ENCODE results near the gene CARS2. TPM values are rescaled to one million over a fixed set of nuclear protein-coding genes. Genes with fewer than 3 reads are reported as not detected.

Gene CARS2
- total and polyA plus RNA-seq, 3 donors from 2014 or later = 60.4 to 116 (median 100) TPM

DNA sequence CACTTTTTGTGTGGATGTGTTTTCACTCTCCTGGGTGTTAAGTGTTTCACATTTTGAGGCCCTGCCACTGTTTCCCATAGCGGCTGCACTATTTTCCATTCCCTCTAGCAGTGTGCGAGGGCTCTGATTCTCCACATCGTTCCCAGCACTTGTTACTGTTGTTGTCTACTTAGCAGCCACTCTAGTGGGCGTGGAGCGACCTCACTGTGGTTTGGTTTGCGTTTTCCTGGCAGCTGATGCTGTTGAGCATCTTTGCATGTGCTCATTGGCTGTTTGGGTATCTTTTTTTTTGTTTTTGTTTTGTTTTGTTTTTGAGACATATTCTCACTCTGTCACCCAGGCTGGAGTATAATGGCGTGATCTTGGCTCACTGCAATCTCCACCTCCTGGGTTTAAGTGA, 76.2 kb downstream of the CARS2 start:
- Histone ChIP-seq H3K27ac (no peak overlapping the region), H3K9me3 (no peaks in the 10 kb centered on the region), H3K36me3 (ENCODE audit: low read depth, missing control alignments) (no peaks in the 10 kb centered on the region), H3K27me3 (no peaks in the 10 kb centered on the region), H3K4me1 (peaks cover 14% of the 10 kb centered on the region), H3K4me3 (no peak overlapping the region)
- no peak for TF ChIP-seq POLR2A (IDR thresholded peaks at IDR 0.05)
- DNase-seq = no peak
- 74 to 78% methylated on average over 7 of the region's 7 CpGs for WGBS, 2 donors
- intact Hi-C loops (cut with DNase I; ENCODE audit: low total_unique reads) = no loop called here

GRCh38 chr13:110628952-110629701, 76.8 kb downstream of the CARS2 start:
- Histone ChIP-seq H3K9me3 (no peaks in the 10 kb centered on the region), H3K27me3 (no peaks in the 10 kb centered on the region), H3K4me1 (peaks cover 14% of the 10 kb centered on the region), H3K36me3 (ENCODE audit: low read depth, missing control alignments) (no peaks in the 10 kb centered on the region), H3K4me3 (no peak overlapping the region), H3K27ac (no peak overlapping the region)
- no peak for DNase-seq
- WGBS, 2 donors = 81 to 82% methylated on average over 19 of the region's 19 CpGs
- intact Hi-C loops (cut with DNase I; ENCODE audit: low total_unique reads) = no loop called here
- no peak for TF ChIP-seq CTCF (IDR thresholded peaks at IDR 0.05)
- TF ChIP-seq POLR2A (IDR thresholded peaks at IDR 0.05) = no peak

DNA sequence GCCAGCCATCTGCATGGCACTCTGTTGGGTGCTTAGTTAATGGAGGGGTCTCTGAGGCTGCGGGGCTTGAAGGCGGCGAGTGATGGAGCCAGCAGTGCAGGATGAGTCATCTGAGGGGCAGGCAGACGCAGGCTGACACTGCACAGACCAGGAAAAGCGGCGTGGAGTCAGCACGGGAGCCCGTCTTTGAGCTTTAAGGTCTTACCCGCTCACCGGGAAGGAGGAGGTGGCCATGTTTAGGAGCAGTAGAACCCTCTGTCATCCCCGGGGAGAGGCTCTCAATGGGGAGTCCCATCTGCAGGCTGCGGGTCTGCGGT, 77.5 kb downstream of the CARS2 start:
- H3K27me3 ChIP-seq = no peaks in the 10 kb centered on the region
- no peak overlapping the region for H3K27ac ChIP-seq
- peaks cover 14% of the 10 kb centered on the region for H3K4me1 ChIP-seq
- H3K4me3 ChIP-seq = no peak overlapping the region
- TF ChIP-seq POLR2A (IDR thresholded peaks at IDR 0.05) = no peak
- no peak for TF ChIP-seq CTCF (IDR thresholded peaks at IDR 0.05)
- no peaks in the 10 kb centered on the region for H3K9me3 ChIP-seq
- H3K36me3 ChIP-seq (ENCODE audit: low read depth, missing control alignments) = no peaks in the 10 kb centered on the region
- intact Hi-C loops (cut with DNase I; ENCODE audit: low total_unique reads) = no loop called here
- WGBS, 2 donors = 75 to 79% methylated on average over 13 of the region's 13 CpGs
- no peak for DNase-seq

- DNase-seq = no peak
- H3K27me3 ChIP-seq = no peaks in the 10 kb centered on the region
- H3K36me3 ChIP-seq (ENCODE audit: low read depth, missing control alignments) = no peaks in the 10 kb centered on the region
- intact Hi-C loops (cut with DNase I; ENCODE audit: low total_unique reads) = no loop called here
- H3K27ac ChIP-seq = no peak overlapping the region
- H3K9me3 ChIP-seq = no peaks in the 10 kb centered on the region
- no peak overlapping the region for H3K4me3 ChIP-seq
- 75 to 76% methylated on average over 10 to 12 of the region's 12 CpGs for WGBS, 2 donors
- TF ChIP-seq CTCF (IDR thresholded peaks at IDR 0.05) (no peak), POLR2A (IDR thresholded peaks at IDR 0.05) (no peak)
- peaks cover 14% of the 10 kb centered on the region for H3K4me1 ChIP-seq
Observed at GRCh38 chr13:110627761-110628476, 78.0 kb downstream of the CARS2 start.

DNA sequence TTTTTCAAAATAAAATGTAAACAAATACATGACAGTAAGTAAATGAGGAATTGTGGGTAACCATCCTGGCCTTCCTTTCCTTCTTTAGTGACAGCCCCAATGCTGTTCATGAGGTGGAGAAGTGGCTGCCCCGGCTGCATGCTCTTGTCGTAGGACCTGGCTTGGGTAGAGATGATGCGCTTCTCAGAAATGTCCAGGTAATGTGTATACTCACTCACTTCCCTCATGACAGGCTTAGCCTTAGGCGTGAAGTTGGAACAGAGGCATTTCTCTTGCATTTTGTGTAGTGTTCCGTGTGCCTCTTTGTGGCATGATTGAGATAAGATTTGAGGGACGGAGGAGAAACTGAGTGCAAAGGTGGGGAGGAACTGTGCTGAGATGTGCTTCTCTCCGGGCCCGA, 78.6 kb downstream of the CARS2 start:
- DNase-seq = no peak
- H3K36me3 ChIP-seq (ENCODE audit: low read depth, missing control alignments) = no peaks in the 10 kb centered on the region
- intact Hi-C loops (cut with DNase I; ENCODE audit: low total_unique reads) = no loop called here
- H3K9me3 ChIP-seq = no peaks in the 10 kb centered on the region
- TF ChIP-seq CTCF (IDR thresholded peaks at IDR 0.05) (no peak), POLR2A (IDR thresholded peaks at IDR 0.05) (no peak)
- no peak overlapping the region for H3K4me3 ChIP-seq
- WGBS, 2 donors = 72 to 89% methylated on average over 8 of the region's 8 CpGs
- H3K27me3 ChIP-seq = no peaks in the 10 kb centered on the region
- peaks cover 14% of the 10 kb centered on the region for H3K4me1 ChIP-seq
- H3K27ac ChIP-seq = no peak overlapping the region

Measured in testis (tissue), 3 donors.